HCT116 (cell line): ENCODE measurements around the gene FBN1.

Experiments used
- CEBPB ChIP-seq: IDR thresholded peaks from 2 replicates; pipeline ENCODE4 v1.6.1; 2012; ENCODE audit warnings: low read depth
- ELF1 ChIP-seq: IDR thresholded peaks from 2 replicates; pipeline ENCODE4 v1.6.1; 2012; ENCODE audit warnings: low read depth, borderline replicate concordance
- EZH2 ChIP-seq: fragments of 200-600 bp; sonication (generic); IDR thresholded peaks from 2 replicates; pipeline ENCODE4 v1.6.1; 2017; ENCODE audit warnings: antibody characterized with exemption, mixed run types
- POLR2A ChIP-seq: IDR thresholded peaks from 2 replicates; pipeline ENCODE4 v1.7.0; 2011; ENCODE audit warnings: borderline replicate concordance; ENCODE audit not compliant: insufficient read depth, insufficient read length; ENCODE audit errors: extremely low read depth
- POLR2AphosphoS5 ChIP-seq: IDR thresholded peaks from 2 replicates; pipeline ENCODE4 v1.6.1; 2011; ENCODE audit warnings: mild to moderate bottlenecking, low read depth, low read length, moderate library complexity
- RAD21 ChIP-seq: IDR thresholded peaks from 2 replicates; pipeline ENCODE4 v1.6.1; 2012; ENCODE audit warnings: low read depth, mild to moderate bottlenecking
- SRF ChIP-seq: IDR thresholded peaks from 2 replicates; pipeline ENCODE4 v1.6.1; 2012; ENCODE audit warnings: low read depth
- TF ChIP-seq, protein P1 (sequence below), 3 experiments: fragments of 200-600 bp in 1 of 3; sonication (generic) in 1 of 3; IDR thresholded peaks in 2 of 3; conservative IDR thresholded peaks in 1 of 3; 2 replicates each; pipeline ENCODE4 v1.5.1; 2012 to 2017; ENCODE audit warnings: low read depth in 2 of 3, low read length in 2 of 3, antibody characterized with exemption in 1 of 3, borderline replicate concordance in 1 of 3, control low read depth in 1 of 3, mild to moderate bottlenecking in 1 of 3, mixed read lengths in 1 of 3, mixed run types in 1 of 3, moderate library complexity in 1 of 3; ENCODE audit not compliant: insufficient read depth in 1 of 3
- TF ChIP-seq, protein P2 (sequence below): IDR thresholded peaks from 2 replicates; pipeline ENCODE4 v1.6.1; 2011; ENCODE audit warnings: mild to moderate bottlenecking, low read length, moderate library complexity; ENCODE audit not compliant: insufficient replicate concordance; ENCODE audit errors: extremely low read depth
- TF ChIP-seq, protein P3 (sequence below): IDR thresholded peaks from 2 replicates; pipeline ENCODE4 v1.6.1; 2012

DNA sequence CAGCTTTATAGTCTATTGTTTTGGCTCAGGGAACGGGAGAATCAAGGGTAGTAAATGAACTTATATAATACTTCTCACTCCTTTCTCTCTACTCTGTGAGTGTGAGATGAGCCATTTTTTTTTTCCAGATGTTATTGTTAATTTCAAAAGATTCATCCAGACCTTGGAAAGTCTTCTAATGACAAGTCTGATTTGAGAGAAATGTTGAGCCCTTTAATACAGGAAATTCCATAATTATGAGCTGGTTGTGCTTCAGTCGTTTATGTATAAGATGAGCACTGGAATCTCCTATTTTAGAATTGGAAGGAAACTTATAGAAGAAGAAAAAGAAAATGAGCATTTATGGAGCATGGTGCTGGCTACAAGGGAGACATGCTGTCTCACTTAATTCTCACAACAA is 92.0 kb downstream of the FBN1 start:
- TF ChIP-seq EZH2 (no peak), POLR2AphosphoS5 (no peak), POLR2A (no peak), RAD21 (no peak), CEBPB (no peak), ELF1 (no peak), SRF (no peak)
- TF ChIP-seq, protein P1, sequence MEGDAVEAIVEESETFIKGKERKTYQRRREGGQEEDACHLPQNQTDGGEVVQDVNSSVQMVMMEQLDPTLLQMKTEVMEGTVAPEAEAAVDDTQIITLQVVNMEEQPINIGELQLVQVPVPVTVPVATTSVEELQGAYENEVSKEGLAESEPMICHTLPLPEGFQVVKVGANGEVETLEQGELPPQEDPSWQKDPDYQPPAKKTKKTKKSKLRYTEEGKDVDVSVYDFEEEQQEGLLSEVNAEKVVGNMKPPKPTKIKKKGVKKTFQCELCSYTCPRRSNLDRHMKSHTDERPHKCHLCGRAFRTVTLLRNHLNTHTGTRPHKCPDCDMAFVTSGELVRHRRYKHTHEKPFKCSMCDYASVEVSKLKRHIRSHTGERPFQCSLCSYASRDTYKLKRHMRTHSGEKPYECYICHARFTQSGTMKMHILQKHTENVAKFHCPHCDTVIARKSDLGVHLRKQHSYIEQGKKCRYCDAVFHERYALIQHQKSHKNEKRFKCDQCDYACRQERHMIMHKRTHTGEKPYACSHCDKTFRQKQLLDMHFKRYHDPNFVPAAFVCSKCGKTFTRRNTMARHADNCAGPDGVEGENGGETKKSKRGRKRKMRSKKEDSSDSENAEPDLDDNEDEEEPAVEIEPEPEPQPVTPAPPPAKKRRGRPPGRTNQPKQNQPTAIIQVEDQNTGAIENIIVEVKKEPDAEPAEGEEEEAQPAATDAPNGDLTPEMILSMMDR (IDR thresholded peaks at IDR 0.05 in 2 of 3, conservative IDR thresholded peaks at IDR 0.05 in 1 of 3; ENCODE audit: borderline replicate concordance in 1 of 3, insufficient read depth in 1 of 3, low read depth in 2 of 3, low read length in 2 of 3) = no peak
- TF ChIP-seq, protein P2, sequence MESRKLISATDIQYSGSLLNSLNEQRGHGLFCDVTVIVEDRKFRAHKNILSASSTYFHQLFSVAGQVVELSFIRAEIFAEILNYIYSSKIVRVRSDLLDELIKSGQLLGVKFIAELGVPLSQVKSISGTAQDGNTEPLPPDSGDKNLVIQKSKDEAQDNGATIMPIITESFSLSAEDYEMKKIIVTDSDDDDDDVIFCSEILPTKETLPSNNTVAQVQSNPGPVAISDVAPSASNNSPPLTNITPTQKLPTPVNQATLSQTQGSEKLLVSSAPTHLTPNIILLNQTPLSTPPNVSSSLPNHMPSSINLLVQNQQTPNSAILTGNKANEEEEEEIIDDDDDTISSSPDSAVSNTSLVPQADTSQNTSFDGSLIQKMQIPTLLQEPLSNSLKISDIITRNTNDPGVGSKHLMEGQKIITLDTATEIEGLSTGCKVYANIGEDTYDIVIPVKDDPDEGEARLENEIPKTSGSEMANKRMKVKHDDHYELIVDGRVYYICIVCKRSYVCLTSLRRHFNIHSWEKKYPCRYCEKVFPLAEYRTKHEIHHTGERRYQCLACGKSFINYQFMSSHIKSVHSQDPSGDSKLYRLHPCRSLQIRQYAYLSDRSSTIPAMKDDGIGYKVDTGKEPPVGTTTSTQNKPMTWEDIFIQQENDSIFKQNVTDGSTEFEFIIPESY = no peak
- TF ChIP-seq, protein P3, sequence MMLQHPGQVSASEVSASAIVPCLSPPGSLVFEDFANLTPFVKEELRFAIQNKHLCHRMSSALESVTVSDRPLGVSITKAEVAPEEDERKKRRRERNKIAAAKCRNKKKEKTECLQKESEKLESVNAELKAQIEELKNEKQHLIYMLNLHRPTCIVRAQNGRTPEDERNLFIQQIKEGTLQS = no peak
